ENCODE results near the gene PGD.

DNA sequence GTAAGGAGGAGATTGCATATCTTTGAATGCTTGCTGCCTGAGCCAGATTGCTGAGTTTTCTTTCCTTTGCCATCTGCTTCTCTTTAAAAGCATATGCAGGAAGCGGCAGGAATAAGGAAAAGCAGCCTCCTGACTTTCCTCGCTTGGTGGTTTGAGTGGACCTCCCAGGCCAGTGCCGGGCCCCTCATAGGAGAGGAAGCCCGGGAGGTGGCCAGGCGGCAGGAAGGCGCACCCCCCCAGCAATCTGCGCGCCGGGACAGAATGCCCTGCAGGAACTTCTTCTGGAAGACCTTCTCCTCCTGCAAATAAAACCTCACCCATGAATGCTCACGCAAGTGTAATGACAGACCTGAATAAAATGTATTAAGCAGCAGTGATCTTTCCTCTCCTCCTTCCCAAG lies 52.4 kb downstream of the PGD start:
- TF ChIP-seq POLR2A (IDR thresholded peaks at IDR 0.05) = no peak
- TF ChIP-seq, protein P1, sequence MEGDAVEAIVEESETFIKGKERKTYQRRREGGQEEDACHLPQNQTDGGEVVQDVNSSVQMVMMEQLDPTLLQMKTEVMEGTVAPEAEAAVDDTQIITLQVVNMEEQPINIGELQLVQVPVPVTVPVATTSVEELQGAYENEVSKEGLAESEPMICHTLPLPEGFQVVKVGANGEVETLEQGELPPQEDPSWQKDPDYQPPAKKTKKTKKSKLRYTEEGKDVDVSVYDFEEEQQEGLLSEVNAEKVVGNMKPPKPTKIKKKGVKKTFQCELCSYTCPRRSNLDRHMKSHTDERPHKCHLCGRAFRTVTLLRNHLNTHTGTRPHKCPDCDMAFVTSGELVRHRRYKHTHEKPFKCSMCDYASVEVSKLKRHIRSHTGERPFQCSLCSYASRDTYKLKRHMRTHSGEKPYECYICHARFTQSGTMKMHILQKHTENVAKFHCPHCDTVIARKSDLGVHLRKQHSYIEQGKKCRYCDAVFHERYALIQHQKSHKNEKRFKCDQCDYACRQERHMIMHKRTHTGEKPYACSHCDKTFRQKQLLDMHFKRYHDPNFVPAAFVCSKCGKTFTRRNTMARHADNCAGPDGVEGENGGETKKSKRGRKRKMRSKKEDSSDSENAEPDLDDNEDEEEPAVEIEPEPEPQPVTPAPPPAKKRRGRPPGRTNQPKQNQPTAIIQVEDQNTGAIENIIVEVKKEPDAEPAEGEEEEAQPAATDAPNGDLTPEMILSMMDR (IDR thresholded peaks at IDR 0.05 in 8 of 11, conservative IDR thresholded peaks at IDR 0.05 in 3 of 11) = no peak
